RPMI7951 (cell line): ENCODE results near the gene ADAMTS18. TPM values are rescaled to one million over a fixed set of nuclear protein-coding genes. Genes with fewer than 3 reads are reported as not detected.

Experiments used
- DNase-seq: peaks from one replicate; pipeline ENCODE4 v3.0.0-alpha.2; 2012; ENCODE audit warnings: low read depth
- total RNA-seq: library from RNA; depleted of rRNA; stranded (reverse); fragments of >200 nt; shearing (Covaris generic); gene quantifications from 2 replicates; pipeline ENCODE4 v1.2.3, GENCODE V29; 2014

ADAMTS18 gene
- total RNA-seq, 1 experiment from 2014 or later = not detected

GRCh38 chr16:77396461-77396860 is 38.4 kb downstream of the ADAMTS18 start:
- no peak for DNase-seq

GRCh38 chr16:77394699-77395098 is 40.1 kb downstream of the ADAMTS18 start:
- no peak for DNase-seq

GRCh38 chr16:77393955-77394354 is 40.9 kb downstream of the ADAMTS18 start:
- no peak for DNase-seq

- DNase-seq = no peak
Observed at GRCh38 chr16:77387815-77388209, 47.0 kb downstream of the ADAMTS18 start.

GRCh38 chr16:77386831-77387814 is 47.7 kb downstream of the ADAMTS18 start:
- no peak for DNase-seq

DNA sequence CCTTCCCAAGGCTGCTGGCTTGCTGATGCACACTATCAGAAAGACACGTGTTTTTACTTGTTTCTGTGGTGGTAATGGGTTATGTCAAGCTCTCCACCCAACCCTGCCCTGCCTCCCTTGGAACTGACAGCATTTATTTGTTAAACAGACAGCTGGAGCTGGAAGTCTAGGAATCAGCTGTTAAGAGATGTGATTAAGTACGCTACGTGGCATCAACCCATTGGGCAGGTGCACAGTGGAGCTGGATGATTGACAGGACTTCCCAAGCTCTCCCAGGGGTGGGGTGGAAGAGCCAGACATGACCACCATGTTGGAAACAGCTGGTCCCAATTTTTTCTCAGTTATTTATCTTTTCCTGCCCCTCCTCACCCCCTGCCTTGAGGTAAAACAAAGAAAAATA is 49.4 kb downstream of the ADAMTS18 start:
- no peak for DNase-seq

GRCh38 chr16:77383606-77384187 is 51.1 kb downstream of the ADAMTS18 start:
- DNase-seq = no peak

DNA sequence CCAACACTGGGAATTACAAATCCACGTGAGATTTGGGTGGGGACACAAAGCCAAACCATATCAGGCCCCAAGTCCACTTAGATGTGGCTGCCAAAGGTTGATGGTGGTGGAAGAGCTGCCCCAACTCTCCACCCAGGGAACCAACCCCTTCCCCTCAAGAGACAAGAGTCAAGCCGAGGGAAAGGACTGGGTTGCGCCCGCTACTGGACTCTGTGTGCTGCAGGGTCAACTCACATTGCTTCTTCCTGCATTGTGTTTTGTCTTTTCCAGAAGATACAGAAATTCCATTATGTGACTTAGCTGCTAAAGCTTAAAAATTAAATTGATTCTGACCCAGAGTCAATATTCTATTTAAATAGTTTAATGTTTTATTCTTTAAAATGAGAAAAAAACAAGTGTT is 58.5 kb downstream of the ADAMTS18 start:
- no peak for DNase-seq

DNA sequence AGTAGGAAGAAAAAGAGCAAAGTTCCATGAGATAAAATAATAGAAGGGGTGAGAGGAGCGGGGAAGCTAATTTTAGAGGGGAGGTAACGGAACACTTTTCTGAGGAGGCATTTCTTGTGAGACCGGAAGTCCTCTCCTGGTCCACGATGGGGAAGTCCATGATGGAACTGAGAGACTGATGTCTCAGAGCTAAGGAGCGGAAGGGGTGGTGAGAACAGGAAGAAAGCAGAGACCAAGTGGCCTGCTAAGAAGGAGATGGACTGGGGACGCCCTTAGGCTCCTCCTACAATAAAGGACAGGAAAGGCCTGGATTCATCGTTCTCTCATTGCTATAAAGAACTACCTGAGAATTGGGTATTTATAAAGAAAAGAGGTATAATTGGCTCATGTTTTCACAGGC is 59.4 kb downstream of the ADAMTS18 start:
- DNase-seq = no peak

GRCh38 chr16:77374384-77374783 is 60.5 kb downstream of the ADAMTS18 start:
- DNase-seq = no peak

- DNase-seq = no peak
Observed at GRCh38 chr16:77373726-77374125, 61.1 kb downstream of the ADAMTS18 start.

- no peak for DNase-seq
Observed at GRCh38 chr16:77364770-77365169, 70.1 kb downstream of the ADAMTS18 start.

DNA sequence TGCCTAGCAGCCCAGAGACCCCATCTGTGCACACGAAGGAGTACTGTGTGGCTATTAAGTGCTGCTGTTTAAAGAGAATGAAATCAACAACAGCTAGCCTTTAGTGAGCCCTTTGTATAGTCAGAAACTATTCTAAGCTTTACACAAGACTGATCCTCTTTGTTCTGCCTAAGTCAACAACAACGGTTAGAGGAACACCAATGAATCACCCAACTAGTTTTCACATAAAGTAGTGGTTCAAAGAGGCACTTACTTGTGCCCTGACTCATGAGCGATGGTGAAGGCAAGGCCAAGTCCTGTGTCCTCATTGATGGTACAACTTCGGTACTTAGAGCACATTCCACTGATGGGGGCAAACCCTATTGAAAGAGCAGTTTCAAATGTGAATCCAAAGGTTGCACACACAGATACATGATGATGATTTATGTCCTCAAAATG is 75.8 kb downstream of the ADAMTS18 start:
- peak; percentile 3 for DNase-seq

DNA sequence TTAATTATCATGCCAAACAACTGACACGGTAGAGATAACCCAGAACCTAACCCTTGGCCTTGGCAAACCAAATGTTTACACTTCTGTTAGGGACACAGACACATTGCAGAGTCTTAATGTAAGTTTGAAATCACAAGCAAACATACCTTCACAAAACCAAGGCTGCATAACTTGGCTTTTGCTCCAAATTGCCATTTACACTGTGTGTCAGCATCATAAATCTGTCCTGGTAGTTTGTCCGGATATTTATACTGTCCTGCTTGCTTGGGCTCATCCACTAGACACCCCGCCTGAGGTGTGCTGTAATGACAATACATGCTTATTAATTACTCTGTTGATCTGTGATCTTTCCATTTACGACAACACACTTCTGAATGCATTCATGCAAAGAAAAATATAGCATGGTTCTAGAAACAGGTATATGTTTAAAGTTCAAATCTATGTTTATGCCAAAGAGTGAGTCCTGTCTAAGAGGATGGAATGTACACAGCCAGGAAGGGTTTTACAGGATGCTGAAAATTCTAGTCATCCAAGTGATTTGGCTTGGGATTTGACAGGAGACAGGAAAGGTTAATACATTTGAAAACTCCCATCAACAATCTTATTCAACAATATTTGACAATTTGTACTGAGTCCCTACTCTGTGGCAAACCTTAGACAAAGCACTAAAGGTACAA is 81.1 kb downstream of the ADAMTS18 start:
- DNase-seq = no peak

DNA sequence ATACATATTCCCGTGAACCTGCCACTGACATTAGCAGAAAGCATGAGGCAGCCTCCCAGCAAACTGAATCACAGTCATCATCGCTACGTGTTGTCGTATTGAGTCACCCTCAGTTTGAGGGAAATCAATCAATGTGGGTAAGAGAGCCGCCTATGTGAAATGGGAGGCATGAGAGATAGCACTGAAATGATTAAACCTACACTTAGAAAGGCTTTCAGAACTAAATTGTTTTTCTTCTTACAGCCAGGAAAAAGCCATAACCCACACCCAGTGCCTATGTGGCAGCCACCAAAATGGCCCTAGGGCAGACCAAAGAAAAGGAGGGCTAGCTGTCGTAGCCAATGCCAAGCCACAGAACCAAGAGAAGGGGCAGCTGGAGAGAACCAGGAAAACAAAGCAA is 90.5 kb downstream of the ADAMTS18 start:
- DNase-seq = peak; percentile 49

GRCh38 chr16:77336637-77337036 is 98.2 kb downstream of the ADAMTS18 start:
- no peak for DNase-seq

DNA sequence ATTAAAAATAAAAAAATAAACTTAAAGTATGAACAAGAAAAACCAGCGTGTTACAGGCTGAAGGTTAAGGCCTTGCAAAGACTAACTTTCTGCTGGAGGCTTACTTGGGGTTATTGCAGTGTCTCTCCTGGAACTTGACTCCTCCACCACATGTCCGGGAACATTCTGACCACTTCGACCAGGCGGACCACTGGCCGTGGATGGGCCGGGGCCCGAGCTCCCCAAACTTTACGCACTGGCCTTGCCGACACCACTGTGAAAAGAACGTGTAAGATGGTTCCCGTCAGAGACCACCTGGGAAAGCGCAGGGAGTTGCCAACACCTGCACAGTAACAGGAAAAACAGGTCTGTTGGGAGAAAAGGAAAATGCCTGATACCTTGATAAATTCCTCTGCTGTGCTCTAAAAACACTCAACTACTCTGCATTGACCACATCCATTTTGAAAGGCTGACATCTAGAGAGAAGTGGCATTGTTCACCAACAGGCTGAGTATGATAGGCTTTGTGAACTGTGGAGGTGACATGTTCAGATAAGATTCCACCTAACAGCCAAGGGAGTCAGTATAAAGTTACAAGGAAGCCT is 99.1 kb downstream of the ADAMTS18 start:
- DNase-seq = no peak

- DNase-seq = no peak
Observed at GRCh38 chr16:77332792-77333191, 102.0 kb downstream of the ADAMTS18 start.

- no peak for DNase-seq
Observed at GRCh38 chr16:77331802-77332586, 102.8 kb downstream of the ADAMTS18 start.

- no peak for DNase-seq
Observed at GRCh38 chr16:77331043-77331442, 103.8 kb downstream of the ADAMTS18 start.

DNA sequence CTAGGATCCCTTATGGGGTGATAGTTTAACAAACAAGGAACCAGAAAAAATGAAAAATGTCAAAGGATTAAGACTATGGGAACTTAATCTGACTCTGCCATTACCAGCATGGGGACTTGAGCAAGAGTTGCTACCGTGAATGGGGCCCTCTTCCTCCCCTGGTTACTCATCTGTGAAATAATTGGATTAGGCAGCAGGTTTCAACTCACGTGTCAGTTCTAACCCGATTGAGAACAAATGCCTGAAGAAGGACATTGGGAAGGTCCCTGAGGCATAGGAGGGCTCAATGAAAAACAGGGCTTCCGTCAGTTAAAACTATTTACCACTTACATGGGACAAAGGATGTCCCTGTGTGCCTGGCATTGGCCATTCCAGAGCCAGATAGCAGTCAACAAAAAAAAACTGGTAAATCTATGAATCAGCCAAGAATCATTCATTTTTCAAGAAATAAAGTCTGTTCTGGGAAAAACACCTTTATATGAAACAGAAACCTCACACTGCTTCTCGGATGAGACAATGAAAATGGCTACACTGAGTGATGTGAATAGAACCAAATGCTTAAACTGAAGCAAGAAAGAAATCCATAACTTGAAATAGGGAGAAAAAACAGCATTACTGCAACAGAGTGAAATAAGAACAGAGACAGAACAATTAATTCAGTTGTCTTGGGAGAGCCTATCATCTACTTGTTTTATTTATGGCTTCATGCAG is 104.3 kb downstream of the ADAMTS18 start:
- no peak for DNase-seq
